Measurements from ENCODE around the gene CUX1. TPM values are rescaled to one million over a fixed set of nuclear protein-coding genes. Genes with fewer than 3 reads are reported as not detected.

The CUX1 gene
- total RNA-seq, 1 experiment from 2014 or later: 53.5 TPM

DNA sequence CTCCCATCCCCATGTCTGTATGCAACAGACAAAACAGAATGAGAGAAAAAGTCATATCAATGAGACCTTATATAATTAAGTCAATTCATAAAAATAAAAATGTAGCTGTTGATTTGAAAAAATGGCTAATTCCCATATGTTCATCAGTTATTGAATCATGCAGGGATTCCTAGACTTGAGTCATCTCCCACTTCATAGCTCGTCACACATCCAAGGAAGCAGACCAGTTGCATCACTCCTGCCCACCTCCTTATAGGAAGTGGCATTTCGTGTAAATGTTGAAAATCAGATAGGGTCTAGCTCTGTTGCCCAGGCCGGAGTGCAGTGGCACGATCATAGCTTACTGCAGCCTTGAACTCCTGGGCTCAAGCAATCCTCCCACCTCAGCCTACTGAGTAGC, 413.2 kb downstream of the CUX1 start:
- Histone ChIP-seq H3K9ac (ENCODE audit: extremely low read depth, insufficient read length, low read length) (no peak overlapping the region), H4K8ac (replicated peaks; ENCODE audit: insufficient read length, low read depth, low read length) (no peak overlapping the region)
- no peak overlapping the region for H3K27ac Mint-ChIP-seq

More for the DNA sequence above, 413.2 kb downstream of the CUX1 start:
- Histone ChIP-seq H3K79me1 (ENCODE audit: insufficient read depth, low read depth, low read length, poor library complexity, severe bottlenecking) (peaks cover 3% of the 10 kb centered on the region), H2BK120ac (ENCODE audit: low read depth, low read length, poor library complexity, severe bottlenecking) (no peak overlapping the region), H4K5ac (ENCODE audit: insufficient read length, low read depth, low read length) (no peak overlapping the region), H2BK5ac (ENCODE audit: insufficient read length, low read length) (no peak overlapping the region), H3K18ac (ENCODE audit: insufficient read length, low read depth, low read length) (no peak overlapping the region), H3K4me1 (ENCODE audit: insufficient read depth, low read length) (no peaks in the 10 kb centered on the region), H3K56ac (ENCODE audit: insufficient read length, low read depth, low read length) (no peak overlapping the region), H3K27me3 (ENCODE audit: insufficient read depth, low read length) (no peaks in the 10 kb centered on the region), H3K9me3 (ENCODE audit: control insufficient read depth, low read depth, low read length) (no peaks in the 10 kb centered on the region), H3K23me2 (ENCODE audit: insufficient read length, low read depth, low read length, poor library complexity, severe bottlenecking) (no peaks in the 10 kb centered on the region), H2BK15ac (ENCODE audit: low read depth, low read length) (no peak overlapping the region), H3K4me2 (ENCODE audit: insufficient read depth, insufficient read length, low read length) (no peak overlapping the region), H4K20me1 (ENCODE audit: control insufficient read depth, insufficient read depth, insufficient read length) (no peaks in the 10 kb centered on the region), H2AFZ (ENCODE audit: low read length) (no peak overlapping the region), H3K14ac (ENCODE audit: insufficient read depth, low read length) (no peak overlapping the region), H3T11ph (ENCODE audit: low read length) (no peak overlapping the region), H4K91ac (ENCODE audit: insufficient read length, low read depth, low read length) (no peak overlapping the region), H3K27ac (ENCODE audit: insufficient read length, low read depth, low read length) (no peak overlapping the region), H3K4ac (ENCODE audit: low read depth, low read length) (no peak overlapping the region), H2AK5ac (ENCODE audit: insufficient read length, low read length) (no peak overlapping the region), H3K79me2 (ENCODE audit: insufficient read depth, low read length) (no peaks in the 10 kb centered on the region), H3K23ac (ENCODE audit: insufficient read length, low read depth, low read length) (no peak overlapping the region), H2BK12ac (ENCODE audit: insufficient read length, low read depth, low read length) (no peak overlapping the region), H2BK20ac (ENCODE audit: low read depth, low read length, poor library complexity, severe bottlenecking) (no peak overlapping the region)
- Mint-ChIP-seq H3K4me1 (no peaks in the 10 kb centered on the region), H3K9me3 (no peaks in the 10 kb centered on the region), H3K27me3 (ENCODE audit: low read depth) (no peaks in the 10 kb centered on the region), H3K36me3 (ENCODE audit: insufficient read depth in 1 of 3, low read depth in 3 of 3) (peaks cover 14 to 60% (median 38%) of the 10 kb centered on the region in 3 experiments; a peak in 6 of 7 replicates), H3K4me3 (no peak overlapping the region)
- WGBS (ENCODE audit: extremely low coverage, insufficient read length, low lambda C conversion rate): no CpG with 5 or more reads among the region's 4 CpGs
- no peak for DNase-seq
- TF ChIP-seq, protein P1, sequence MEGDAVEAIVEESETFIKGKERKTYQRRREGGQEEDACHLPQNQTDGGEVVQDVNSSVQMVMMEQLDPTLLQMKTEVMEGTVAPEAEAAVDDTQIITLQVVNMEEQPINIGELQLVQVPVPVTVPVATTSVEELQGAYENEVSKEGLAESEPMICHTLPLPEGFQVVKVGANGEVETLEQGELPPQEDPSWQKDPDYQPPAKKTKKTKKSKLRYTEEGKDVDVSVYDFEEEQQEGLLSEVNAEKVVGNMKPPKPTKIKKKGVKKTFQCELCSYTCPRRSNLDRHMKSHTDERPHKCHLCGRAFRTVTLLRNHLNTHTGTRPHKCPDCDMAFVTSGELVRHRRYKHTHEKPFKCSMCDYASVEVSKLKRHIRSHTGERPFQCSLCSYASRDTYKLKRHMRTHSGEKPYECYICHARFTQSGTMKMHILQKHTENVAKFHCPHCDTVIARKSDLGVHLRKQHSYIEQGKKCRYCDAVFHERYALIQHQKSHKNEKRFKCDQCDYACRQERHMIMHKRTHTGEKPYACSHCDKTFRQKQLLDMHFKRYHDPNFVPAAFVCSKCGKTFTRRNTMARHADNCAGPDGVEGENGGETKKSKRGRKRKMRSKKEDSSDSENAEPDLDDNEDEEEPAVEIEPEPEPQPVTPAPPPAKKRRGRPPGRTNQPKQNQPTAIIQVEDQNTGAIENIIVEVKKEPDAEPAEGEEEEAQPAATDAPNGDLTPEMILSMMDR (conservative IDR thresholded peaks at IDR 0.05): no peak

All from H9 (cell line).